GM18526 (cell line): Measurements from ENCODE around the gene NECAB2.

Experiments
- POLR2A ChIP-seq: IDR thresholded peaks from 3 replicates; pipeline ENCODE4 v1.6.1; 2011; ENCODE audit not compliant: insufficient read length; ENCODE audit errors: extremely low read depth

Gene NECAB2

DNA sequence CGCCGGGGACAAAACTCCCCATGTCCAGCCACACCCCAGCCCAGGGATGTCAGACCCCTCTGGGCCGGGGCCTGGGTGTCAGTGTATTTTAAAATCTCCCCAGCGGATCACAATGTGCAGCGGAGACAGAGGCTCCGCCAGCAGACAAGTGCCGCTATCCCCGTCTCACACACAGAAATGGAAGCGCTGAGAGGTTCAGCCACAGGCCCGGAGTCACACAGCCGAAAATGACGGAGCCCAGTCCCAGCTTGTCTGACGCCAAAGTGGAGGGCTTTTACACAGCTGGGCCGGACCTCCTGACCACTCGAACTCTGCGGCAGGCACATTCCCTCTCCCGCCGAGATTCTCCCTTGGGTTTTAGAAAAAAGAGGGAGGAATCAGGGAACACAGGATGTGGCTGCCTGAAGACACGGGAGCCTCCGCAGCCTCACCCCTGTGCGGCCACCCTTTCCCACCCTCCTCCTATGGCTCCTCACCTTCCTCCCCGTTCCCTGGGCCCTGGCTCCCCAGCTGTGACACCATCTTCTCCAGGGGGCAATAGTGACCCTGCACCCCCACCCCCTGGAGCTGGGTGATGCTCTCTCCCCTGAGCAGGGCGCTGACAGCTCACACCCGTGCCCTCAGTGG lies 21.8 kb upstream of the NECAB2 start:
- no peak for TF ChIP-seq POLR2A

GRCh38 chr16:83946781-83947566 lies 21.1 kb upstream of the NECAB2 start:
- no peak for TF ChIP-seq POLR2A

DNA sequence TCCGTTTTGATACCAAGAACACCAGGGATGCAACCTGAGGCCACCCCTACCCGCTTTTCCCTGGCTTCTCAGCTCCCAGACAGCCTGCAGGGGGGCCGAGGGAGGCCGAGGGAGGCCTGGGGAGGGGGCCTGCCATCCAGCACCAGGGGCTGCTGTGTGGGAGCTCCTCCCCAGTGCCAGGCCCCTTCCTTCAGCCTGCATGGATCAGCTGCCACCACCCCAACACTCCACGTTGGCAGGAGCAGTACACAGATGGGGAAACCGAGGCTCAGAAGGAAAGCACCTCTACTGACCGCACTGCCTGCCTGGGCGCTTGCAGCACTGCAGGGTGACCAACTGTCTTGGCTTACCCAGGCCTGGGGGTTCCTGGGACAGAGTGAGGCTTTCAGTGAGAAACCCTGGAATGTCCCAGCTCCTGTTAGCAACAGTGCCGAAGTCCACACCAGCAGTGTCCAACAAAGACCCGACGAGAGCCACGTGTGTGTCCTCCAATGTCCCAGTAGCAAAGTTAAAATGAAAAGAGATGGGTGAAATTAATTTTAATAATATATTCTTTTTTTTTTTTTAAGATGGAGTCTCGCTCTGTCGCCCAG lies 20.3 kb upstream of the NECAB2 start:
- TF ChIP-seq POLR2A = no peak

- no peak for TF ChIP-seq POLR2A
Observed at GRCh38 chr16:83948914-83949723, 18.9 kb upstream of the NECAB2 start.

- no peak for TF ChIP-seq POLR2A
Observed at GRCh38 chr16:83949724-83950001, 18.4 kb upstream of the NECAB2 start.

DNA sequence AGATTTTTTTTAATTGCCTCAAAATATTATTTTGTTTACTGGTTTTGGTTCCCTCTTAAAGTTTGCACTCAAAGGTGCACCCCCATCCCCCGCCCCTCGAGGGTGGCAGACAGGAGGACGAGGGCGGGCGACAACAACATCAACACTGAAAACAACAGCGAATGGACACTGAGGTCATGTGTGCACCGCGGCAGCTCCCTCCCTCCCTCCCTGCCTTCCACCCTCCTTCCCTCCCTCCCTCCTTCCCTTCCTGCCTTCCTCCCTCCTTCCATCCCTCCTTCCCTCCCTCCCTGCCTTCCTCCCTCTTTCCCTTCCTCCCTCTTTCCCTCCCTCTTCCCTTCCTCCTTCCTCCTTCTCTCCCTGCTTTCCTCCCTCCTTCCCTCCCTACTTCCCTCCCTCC lies 16.5 kb upstream of the NECAB2 start:
- TF ChIP-seq POLR2A = no peak

GRCh38 chr16:83952587-83952939 lies 15.5 kb upstream of the NECAB2 start:
- TF ChIP-seq POLR2A = no peak

GRCh38 chr16:83952940-83953795 lies 14.9 kb upstream of the NECAB2 start, which contains the start of gene OSGIN1:
TSS of gene OSGIN1 (plus strand) at chr16:83953240. CDS start at chr16:83957672, 4,432 bp downstream.
- TF ChIP-seq POLR2A = peak; percentile 36

GRCh38 chr16:83953796-83954576 lies 14.1 kb upstream of the NECAB2 start:
- TF ChIP-seq POLR2A = no peak

GRCh38 chr16:83954577-83955016 lies 13.4 kb upstream of the NECAB2 start:
- TF ChIP-seq POLR2A = no peak

GRCh38 chr16:83955218-83956130 lies 12.6 kb upstream of the NECAB2 start:
- no peak for TF ChIP-seq POLR2A

DNA sequence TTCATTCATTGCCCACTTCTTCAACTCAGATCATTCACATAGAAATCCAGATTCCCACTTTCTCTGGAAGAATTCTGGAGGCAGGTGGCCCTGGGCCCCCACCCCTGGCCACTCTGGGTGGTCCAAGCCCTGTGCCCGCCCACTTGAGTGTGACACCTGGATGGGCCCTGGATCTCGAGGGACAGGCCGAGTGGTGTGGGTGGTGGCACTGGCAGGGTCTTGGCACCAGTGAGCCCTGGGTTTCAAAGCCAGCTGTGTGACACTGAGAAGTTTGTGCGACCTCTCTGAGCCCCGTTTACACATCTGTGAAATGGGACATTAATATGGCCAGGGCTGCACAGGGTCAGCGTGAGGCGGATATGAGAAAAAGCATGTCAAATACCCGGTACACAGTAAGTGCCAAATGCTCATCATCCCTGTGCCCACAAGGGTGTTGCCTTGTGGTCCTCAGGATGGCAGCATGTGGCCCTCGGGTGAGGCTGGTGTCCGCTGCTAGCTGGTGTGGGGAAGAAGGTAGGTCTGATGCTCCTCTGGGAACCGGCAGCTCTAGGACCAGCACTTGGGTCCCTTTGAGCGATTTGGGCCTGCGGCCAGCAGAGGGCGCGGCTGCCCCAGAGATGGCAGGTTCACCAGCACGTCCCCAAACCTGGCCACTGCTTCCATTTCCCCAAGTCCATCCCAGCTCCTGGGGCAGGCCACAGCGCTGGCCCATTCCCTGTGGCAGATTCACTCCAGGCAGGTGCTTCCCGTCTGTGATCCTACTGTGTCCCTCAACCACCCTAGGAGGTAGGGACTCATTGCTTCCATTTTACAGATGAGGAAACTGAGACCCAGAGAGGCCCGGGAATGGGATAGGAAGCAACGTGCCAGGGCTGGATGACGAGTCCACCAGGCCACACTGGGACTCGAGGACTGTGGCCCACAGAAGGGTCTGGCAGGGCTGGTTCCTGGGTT lies 11.4 kb upstream of the NECAB2 start:
- TF ChIP-seq POLR2A = no peak
